ENCODE data around the gene RHBDF1. TPM values are rescaled to one million over a fixed set of nuclear protein-coding genes. Genes with fewer than 3 reads are reported as not detected.

Gene RHBDF1
- total and polyA plus RNA-seq, 9 of the 15 experiments (the other 6 are each of a cell fraction or from before 2014, with no cell fraction given) = 1.0 to 8.2 (median 4.2) TPM

DNA sequence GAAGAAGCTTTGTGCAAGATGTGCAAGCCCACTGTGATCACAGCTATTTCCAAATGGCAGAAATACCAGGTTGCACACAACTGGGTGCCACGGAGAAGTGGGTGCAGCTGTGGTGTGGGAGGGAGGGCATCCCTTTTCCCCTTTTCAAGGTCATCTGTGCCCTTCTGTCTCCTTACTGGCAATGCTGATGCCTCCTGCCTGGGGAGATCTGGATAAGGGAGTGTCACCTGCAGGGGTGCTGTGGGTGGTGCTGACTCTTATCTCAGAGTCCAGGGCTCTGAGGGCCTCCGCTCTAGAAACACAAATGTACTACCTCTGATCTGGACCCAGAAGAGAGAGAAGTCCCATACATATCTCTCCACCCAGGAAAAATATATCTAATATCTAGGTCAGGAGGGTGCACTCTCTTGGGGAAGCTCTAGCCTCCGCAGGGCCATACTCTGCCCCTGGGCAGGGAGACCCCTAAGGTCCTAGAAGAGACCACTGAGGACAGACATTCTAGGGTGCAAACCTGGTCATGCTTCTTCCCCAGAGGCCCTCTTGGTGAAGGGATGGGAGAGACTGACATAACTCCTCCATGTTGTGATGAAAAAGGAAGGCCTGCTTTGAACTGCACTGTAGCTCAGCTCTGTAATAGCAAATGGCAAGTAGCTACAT, 47.5 kb upstream of the RHBDF1 start (continued):
- TF ChIP-seq, protein P1, sequence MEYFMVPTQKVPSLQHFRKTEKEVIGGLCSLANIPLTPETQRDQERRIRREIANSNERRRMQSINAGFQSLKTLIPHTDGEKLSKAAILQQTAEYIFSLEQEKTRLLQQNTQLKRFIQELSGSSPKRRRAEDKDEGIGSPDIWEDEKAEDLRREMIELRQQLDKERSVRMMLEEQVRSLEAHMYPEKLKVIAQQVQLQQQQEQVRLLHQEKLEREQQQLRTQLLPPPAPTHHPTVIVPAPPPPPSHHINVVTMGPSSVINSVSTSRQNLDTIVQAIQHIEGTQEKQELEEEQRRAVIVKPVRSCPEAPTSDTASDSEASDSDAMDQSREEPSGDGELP (CRISPR knock-in tag; IDR thresholded peaks at IDR 0.05; ENCODE audit: borderline replicate concordance) = peak; percentile 40; the same call in 1 of the 2 replicates
- TF ChIP-seq DLX4 (CRISPR knock-in tag; IDR thresholded peaks at IDR 0.05) (no peak), TGIF2 (CRISPR knock-in tag; IDR thresholded peaks at IDR 0.05) (no peak), PTRF (tag; IDR thresholded peaks at IDR 0.05) (0 out of 2 replicates have a peak, but pooled peaks have one; percentile 13), C11orf30 (IDR thresholded peaks at IDR 0.05; ENCODE audit: low read depth) (no peak), E2F4 (CRISPR knock-in tag; IDR thresholded peaks at IDR 0.05; ENCODE audit: low read depth) (no peak), SIRT6 (IDR thresholded peaks at IDR 0.05; ENCODE audit: low read depth, low read length) (no peak), MAFG (tag; conservative IDR thresholded peaks at IDR 0.05) (no peak), ZNF76 (CRISPR knock-in tag; IDR thresholded peaks at IDR 0.05; ENCODE audit: borderline replicate concordance) (no peak), POLR2B (IDR thresholded peaks at IDR 0.05; ENCODE audit: low read depth, partially characterized antibody) (no peak), ZNF12 (CRISPR knock-in tag; IDR thresholded peaks at IDR 0.05) (no peak), PREB (CRISPR knock-in tag; IDR thresholded peaks at IDR 0.05) (no peak), ZNF311 (CRISPR knock-in tag; IDR thresholded peaks at IDR 0.05) (no peak), CREB1 (IDR thresholded peaks at IDR 0.05) (no peak; the same call in 1 of the 2 replicates), CREB1 (CRISPR knock-in tag; IDR thresholded peaks at IDR 0.05) (no peak), ZNF282 (CRISPR knock-in tag; IDR thresholded peaks at IDR 0.05) (no peak), XRCC3 (IDR thresholded peaks at IDR 0.05) (no peak), TRIM28 (IDR thresholded peaks at IDR 0.05) (no peak), PCBP1 (IDR thresholded peaks at IDR 0.05; ENCODE audit: low read depth, low read length, poor library complexity, severe bottlenecking) (no peak), HSF4 (CRISPR knock-in tag; IDR thresholded peaks at IDR 0.05; ENCODE audit: borderline replicate concordance) (peak; percentile 83), SMARCB1 (IDR thresholded peaks at IDR 0.05; ENCODE audit: insufficient read length, low read depth) (no peak), ZNF696 (CRISPR knock-in tag; conservative IDR thresholded peaks at IDR 0.05) (no peak), ZHX1 (conservative IDR thresholded peaks at IDR 0.05; ENCODE audit: low read length) (no peak)
